K562 (cell line): ENCODE results near the gene CD300LG. TPM values are rescaled to one million over a fixed set of nuclear protein-coding genes. Genes with fewer than 3 reads are reported as not detected.

Source experiments
- MYNN ChIP-seq, 2 experiments: sonication (generic); formaldehyde crosslinking in 1 of 2; IDR thresholded peaks; 2 replicates each; pipeline versions ENCODE4 v1.5.0 to v1.6.1; 2016 to 2020; ENCODE audit warnings: antibody characterized with exemption in 1 of 2, missing genetic modification reagents in 1 of 2
- NR1H2 ChIP-seq: sonication (generic); formaldehyde crosslinking; IDR thresholded peaks from 2 replicates; pipeline ENCODE4 v1.4.0; 2020; ENCODE audit warnings: mild to moderate bottlenecking, missing genetic modification reagents
- SMC3 ChIP-seq: conservative IDR thresholded peaks from 2 replicates; pipeline ENCODE4 v1.6.1; 2011; ENCODE audit warnings: low read depth, low read length, improper control_type of control experiment; ENCODE audit not compliant: insufficient read depth
- ZNF589 ChIP-seq: fragments of 200-800 bp; sonication (Bioruptor generic); IDR thresholded peaks from 2 replicates; pipeline ENCODE4 v1.6.1; 2016; ENCODE audit warnings: low read depth, missing genetic modification characterization, missing compliant biosample characterization
- polyA plus RNA-seq, 8 experiments: library from polyadenylated mRNA; depleted of rRNA in 4 of 8; stranded (reverse) in 5 of 8; unstranded in 3 of 8; fragments of >200 nt; fragmentation: Nextera tagmentation in 2 of 8; fragmentation: Illumina TruSeq in 1 of 8; extraction: Ambion mirVana in 2 of 8; extraction: Trizol in 1 of 8; gene quantifications; 2 replicates each; pipeline versions ENCODE4 v1.2.1 to v1.2.3, GENCODE V29; 2011 to 2014; ENCODE audit warnings: inconsistent platforms in 1 of 8, missing spikeins in 1 of 8
- total RNA-seq, 7 experiments: library from RNA; depleted of rRNA in 6 of 7; stranded (reverse); fragments of >200 nt in 6 of 7; fragmentation: Illumina TruSeq in 2 of 7; extraction: Trizol in 2 of 7; gene quantifications; 2 replicates each; pipeline versions ENCODE4 v1.2.1 to v1.2.3, GENCODE V29; 2011 to 2021; ENCODE audit warnings: low replicate concordance in 1 of 7
- TF ChIP-seq, protein P1 (sequence below): fragments of 450-650 bp; IDR thresholded peaks from 2 replicates; pipeline ENCODE4 v1.6.1; 2017; ENCODE audit warnings: antibody characterized with exemption
- TF ChIP-seq, protein P2 (sequence below): IDR thresholded peaks from 2 replicates; pipeline ENCODE4 v1.6.1; 2011; ENCODE audit warnings: borderline replicate concordance, low read depth, mild to moderate bottlenecking, moderate library complexity, low read length; ENCODE audit not compliant: insufficient read depth, poor library complexity, severe bottlenecking
- TF ChIP-seq, protein P3 (sequence below): fragments of 250-450 bp; sonication (Bioruptor Pico); IDR thresholded peaks from 2 replicates; pipeline ENCODE4 v1.6.1; 2021; ENCODE audit warnings: mild to moderate bottlenecking

Gene CD300LG
- total and polyA plus RNA-seq, 9 of the 15 experiments (the other 6 are each of a cell fraction or from before 2014, with no cell fraction given), result not detected

DNA sequence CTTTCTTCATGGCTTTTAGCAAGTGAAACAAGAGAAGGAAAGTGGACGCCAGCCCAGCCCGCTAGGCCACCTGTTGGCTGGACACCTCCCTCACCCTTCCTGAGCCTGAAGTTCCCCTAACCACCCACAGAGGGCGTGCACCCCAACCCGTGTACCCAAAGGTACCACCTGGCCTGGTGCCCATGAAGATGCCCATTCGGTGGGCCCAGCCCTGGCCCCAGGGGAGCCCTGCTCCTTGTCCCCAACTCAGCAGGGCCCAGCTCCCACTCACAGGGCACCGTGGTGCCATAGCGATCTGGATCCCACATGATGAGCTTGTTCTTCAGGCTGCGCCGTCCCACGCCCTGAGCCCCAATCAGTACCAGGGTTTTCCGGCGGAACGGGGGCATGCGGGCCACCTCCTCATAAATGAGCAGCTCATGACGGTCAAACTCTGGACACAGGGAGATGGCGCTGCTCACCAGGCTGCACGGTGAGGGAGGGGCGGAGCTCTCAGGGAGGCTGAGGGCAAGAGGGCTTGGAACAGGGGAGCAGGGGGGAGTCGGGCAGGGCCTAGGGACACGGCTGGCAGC is 33.5 kb downstream of the CD300LG start (continued):
- TF ChIP-seq, protein P1, sequence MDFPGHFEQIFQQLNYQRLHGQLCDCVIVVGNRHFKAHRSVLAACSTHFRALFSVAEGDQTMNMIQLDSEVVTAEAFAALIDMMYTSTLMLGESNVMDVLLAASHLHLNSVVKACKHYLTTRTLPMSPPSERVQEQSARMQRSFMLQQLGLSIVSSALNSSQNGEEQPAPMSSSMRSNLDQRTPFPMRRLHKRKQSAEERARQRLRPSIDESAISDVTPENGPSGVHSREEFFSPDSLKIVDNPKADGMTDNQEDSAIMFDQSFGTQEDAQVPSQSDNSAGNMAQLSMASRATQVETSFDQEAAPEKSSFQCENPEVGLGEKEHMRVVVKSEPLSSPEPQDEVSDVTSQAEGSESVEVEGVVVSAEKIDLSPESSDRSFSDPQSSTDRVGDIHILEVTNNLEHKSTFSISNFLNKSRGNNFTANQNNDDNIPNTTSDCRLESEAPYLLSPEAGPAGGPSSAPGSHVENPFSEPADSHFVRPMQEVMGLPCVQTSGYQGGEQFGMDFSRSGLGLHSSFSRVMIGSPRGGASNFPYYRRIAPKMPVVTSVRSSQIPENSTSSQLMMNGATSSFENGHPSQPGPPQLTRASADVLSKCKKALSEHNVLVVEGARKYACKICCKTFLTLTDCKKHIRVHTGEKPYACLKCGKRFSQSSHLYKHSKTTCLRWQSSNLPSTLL, result no peak
- TF ChIP-seq, protein P2, sequence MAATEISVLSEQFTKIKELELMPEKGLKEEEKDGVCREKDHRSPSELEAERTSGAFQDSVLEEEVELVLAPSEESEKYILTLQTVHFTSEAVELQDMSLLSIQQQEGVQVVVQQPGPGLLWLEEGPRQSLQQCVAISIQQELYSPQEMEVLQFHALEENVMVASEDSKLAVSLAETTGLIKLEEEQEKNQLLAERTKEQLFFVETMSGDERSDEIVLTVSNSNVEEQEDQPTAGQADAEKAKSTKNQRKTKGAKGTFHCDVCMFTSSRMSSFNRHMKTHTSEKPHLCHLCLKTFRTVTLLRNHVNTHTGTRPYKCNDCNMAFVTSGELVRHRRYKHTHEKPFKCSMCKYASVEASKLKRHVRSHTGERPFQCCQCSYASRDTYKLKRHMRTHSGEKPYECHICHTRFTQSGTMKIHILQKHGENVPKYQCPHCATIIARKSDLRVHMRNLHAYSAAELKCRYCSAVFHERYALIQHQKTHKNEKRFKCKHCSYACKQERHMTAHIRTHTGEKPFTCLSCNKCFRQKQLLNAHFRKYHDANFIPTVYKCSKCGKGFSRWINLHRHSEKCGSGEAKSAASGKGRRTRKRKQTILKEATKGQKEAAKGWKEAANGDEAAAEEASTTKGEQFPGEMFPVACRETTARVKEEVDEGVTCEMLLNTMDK, result peak; percentile 73
- TF ChIP-seq NR1H2 (CRISPR knock-in tag), result no peak
- TF ChIP-seq, protein P3, sequence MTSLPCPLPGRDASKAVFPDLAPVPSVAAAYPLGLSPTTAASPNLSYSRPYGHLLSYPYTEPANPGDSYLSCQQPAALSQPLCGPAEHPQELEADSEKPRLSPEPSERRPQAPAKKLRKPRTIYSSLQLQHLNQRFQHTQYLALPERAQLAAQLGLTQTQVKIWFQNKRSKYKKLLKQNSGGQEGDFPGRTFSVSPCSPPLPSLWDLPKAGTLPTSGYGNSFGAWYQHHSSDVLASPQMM, result no peak
- TF ChIP-seq ZNF589 (CRISPR knock-in tag), result no peak
- TF ChIP-seq SMC3, result 0 out of 2 replicates have a peak, but pooled peaks have one; percentile 12
- peak; percentile 83 for TF ChIP-seq MYNN (IDR thresholded peaks at IDR 0.05)
- no peak for TF ChIP-seq MYNN (CRISPR knock-in tag; IDR thresholded peaks at IDR 0.05)
